Thyroid gland (tissue), 4 donors: ENCODE results near the gene ZNF668.

Experiments
- CTCF ChIP-seq, 6 experiments: fragments of 200-600 bp in 3 of 6; fragments of 450-650 bp in 3 of 6; sonication (generic) in 3 of 6; IDR thresholded peaks; one replicate each; pipeline ENCODE4 v1.5.1; 2016 to 2019; ENCODE audit warnings: antibody characterized with exemption in 6 of 6, mild to moderate bottlenecking in 2 of 6, inconsistent platforms in 1 of 6, moderate library complexity in 1 of 6
- POLR2A ChIP-seq, 2 donors: fragments of 450-650 bp; IDR thresholded peaks; one replicate each; pipeline ENCODE4 v1.6.1; 2017; ENCODE audit warnings: antibody characterized with exemption in 2 of 2, mild to moderate bottlenecking in 2 of 2, moderate library complexity in 1 of 2

- TF ChIP-seq CTCF (IDR thresholded peaks at IDR 0.05) (no peak), POLR2A (IDR thresholded peaks at IDR 0.05) (no peak)
Observed at GRCh38 chr16:31077024-31077423, 3.0 kb upstream of the ZNF668 start.
